Bronchial epithelial cell (primary cell): ENCODE data around the gene A1CF. TPM values are rescaled to one million over a fixed set of nuclear protein-coding genes. Genes with fewer than 3 reads are reported as not detected.
"Not testable (repeated sequence)": the region's sequence is repeated elsewhere in the genome, so short reads cannot be mapped to it uniquely, and the experiment has no call there.

Source experiments
- DNase-seq: peaks from one replicate; pipeline ENCODE4 v3.0.0-alpha.2; 2010; ENCODE audit warnings: low read depth
- FAIRE-seq: peaks from 2 replicates; lab custom pipeline; 2011; peaks lifted over from hg19 to GRCh38; lab: Jason Lieb, UNC
- H3K27me3 ChIP-seq: 2 replicates; pipeline ENCODE4 v1.5.1; 2011; ENCODE audit warnings: low read length; ENCODE audit not compliant: control insufficient read depth, insufficient read depth
- H3K36me3 ChIP-seq: 2 replicates; pipeline ENCODE4 v1.5.1; 2011; ENCODE audit warnings: low read length; ENCODE audit not compliant: control insufficient read depth, insufficient read depth
- H3K4me3 ChIP-seq: 2 replicates; pipeline ENCODE4 v1.5.1; 2011; ENCODE audit warnings: mild to moderate bottlenecking, low read depth, low read length, control low read depth
- total RNA-seq: library from RNA; depleted of rRNA; stranded (reverse); fragments of >200 nt; gene quantifications from 2 replicates; pipeline ENCODE4 v1.2.1, GENCODE V29; 2014
- TF ChIP-seq, protein P1 (sequence below): IDR thresholded peaks from 2 replicates; pipeline ENCODE4 v1.5.1; 2011; ENCODE audit warnings: mild to moderate bottlenecking, moderate library complexity, low read length, control low read depth, inconsistent platforms; ENCODE audit not compliant: insufficient read depth, severe bottlenecking

A1CF gene
- total RNA-seq, 1 donor from 2014 or later, result not detected

DNA sequence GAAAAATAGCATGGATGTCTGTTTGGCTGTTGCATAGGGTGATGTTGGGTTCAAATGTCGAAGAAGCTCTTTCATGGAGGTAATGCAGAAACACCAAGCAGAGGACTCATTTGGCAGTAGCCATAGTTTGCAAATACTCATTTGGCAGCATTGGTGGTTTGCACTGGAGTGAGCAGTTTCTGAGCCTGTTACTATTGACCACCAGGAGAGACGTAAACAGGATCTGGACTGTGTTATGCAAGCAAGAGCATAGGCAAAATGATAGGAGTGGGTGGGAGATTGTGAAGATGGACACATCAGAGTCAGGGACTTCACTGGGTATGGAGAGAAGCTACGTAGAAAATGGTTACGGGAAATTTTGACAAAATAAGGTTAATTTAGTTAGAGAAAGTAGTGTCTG is 22.9 kb upstream of the A1CF start:
- no peaks in the 10 kb centered on the region for H3K27me3 ChIP-seq
- H3K36me3 ChIP-seq, result no peaks in the 10 kb centered on the region
- no peak overlapping the region for H3K4me3 ChIP-seq
- DNase-seq (no peak), FAIRE-seq (no peak)
- TF ChIP-seq, protein P1, sequence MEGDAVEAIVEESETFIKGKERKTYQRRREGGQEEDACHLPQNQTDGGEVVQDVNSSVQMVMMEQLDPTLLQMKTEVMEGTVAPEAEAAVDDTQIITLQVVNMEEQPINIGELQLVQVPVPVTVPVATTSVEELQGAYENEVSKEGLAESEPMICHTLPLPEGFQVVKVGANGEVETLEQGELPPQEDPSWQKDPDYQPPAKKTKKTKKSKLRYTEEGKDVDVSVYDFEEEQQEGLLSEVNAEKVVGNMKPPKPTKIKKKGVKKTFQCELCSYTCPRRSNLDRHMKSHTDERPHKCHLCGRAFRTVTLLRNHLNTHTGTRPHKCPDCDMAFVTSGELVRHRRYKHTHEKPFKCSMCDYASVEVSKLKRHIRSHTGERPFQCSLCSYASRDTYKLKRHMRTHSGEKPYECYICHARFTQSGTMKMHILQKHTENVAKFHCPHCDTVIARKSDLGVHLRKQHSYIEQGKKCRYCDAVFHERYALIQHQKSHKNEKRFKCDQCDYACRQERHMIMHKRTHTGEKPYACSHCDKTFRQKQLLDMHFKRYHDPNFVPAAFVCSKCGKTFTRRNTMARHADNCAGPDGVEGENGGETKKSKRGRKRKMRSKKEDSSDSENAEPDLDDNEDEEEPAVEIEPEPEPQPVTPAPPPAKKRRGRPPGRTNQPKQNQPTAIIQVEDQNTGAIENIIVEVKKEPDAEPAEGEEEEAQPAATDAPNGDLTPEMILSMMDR, result no peak

DNA sequence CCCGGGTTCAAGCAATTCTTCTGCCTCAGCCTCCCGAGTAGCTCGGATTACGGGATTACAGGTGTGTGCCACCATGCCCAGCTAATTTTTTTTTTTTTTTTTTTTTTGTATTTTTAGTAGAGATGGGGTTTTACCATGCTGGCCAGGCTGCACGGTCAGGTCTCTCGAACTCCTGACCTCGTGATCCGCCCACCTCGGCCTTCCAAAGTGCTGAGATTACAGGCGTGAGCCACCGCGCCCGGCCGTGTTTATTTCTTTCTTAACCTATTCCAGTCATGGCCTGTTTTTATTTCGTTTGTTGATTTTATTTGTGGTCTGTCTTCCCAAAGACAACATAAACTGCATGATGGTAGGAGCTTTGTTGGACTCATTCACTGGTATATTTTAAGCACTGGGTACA is 20.4 kb upstream of the A1CF start:
- H3K4me3 ChIP-seq, H3K36me3 ChIP-seq, H3K27me3 ChIP-seq, FAIRE-seq, DNase-seq: not testable (repeated sequence)

DNA sequence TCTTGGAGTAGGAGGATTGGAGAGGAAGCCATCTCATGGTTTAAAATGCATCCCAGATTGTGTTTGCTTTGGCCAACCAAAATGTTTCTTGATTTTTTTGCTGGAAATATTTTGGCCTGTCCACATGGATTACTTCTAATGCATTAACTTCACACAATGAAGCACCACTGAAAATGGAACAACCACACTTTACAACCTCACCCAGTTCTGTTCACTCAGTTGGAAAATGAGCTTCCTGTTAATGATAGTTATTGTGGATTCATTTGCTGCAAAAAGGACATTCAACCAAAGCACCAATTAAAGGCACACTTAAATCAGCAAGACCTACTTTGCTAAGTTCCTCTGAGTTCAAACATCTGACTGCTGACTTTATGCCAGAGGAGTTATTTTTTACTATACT is 11.3 kb upstream of the A1CF start:
- Histone ChIP-seq H3K27me3 (no peaks in the 10 kb centered on the region), H3K36me3 (no peaks in the 10 kb centered on the region), H3K4me3 (no peak overlapping the region)
- FAIRE-seq, result no peak
- DNase-seq, result no peak
- TF ChIP-seq, protein P1, result no peak

DNA sequence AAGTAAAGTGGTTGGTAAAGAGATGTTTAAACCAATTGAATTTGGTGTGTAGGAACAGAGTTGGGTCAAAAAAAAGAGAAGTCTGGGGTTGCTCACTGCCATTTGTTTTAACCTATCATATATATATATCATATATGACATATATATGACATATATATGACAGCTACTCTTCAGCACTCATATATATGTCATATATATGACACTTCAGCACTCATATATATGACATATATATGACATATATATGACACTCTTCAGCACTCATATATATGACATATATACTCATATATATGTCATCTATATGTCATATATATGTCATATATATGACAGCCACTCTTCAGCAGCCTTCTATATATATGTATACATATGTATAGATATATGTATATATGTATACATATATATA is 8.9 kb upstream of the A1CF start:
- TF ChIP-seq, protein P1, result no peak
- FAIRE-seq (no peak), DNase-seq (no peak)
- Histone ChIP-seq H3K4me3 (no peak overlapping the region), H3K36me3 (no peaks in the 10 kb centered on the region), H3K27me3 (no peaks in the 10 kb centered on the region)

DNA sequence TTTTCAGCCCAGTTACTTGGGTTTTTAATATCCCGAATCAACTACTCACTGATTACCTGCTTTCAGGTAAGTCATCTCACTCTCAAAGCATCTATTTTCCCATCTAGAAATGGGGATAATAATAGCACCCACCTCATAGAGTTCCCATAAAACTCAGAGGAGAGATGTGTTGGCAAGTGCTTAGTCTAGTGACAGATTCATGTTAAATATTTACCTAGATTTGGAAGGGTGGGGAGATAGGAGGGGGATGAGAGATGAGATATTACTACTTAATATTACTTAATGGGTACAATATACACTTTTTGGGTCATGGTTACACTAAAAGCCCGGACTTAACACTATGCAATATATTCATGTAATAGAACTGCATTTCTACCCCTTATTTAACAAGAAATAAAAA is 7.0 kb upstream of the A1CF start:
- FAIRE-seq (no peak), DNase-seq (no peak)
- H3K4me3 ChIP-seq, result no peak overlapping the region
- no peaks in the 10 kb centered on the region for H3K27me3 ChIP-seq
- TF ChIP-seq, protein P1, result no peak
- H3K36me3 ChIP-seq, result no peaks in the 10 kb centered on the region

DNA sequence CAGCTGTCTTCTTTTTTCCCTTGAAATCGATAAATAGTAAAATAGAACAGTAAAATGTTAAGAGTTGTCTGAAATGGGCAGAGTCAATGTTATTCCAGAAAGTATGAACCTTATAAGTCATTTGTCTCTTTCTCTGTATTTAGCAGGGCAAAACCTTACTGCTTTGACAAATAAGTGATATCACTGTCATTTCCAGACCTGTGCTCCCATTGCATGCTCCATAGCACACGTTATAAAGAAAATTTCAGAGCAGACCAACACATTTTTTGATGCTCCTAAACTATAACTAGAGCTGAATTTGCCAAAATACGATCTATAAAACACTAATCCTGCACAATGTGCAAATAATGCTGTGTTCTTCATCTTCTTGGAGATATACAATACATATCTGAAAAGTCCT is 1.1 kb downstream of the A1CF start:
- FAIRE-seq (no peak), DNase-seq (no peak)
- no peak overlapping the region for H3K4me3 ChIP-seq
- no peaks in the 10 kb centered on the region for H3K27me3 ChIP-seq
- no peaks in the 10 kb centered on the region for H3K36me3 ChIP-seq
- TF ChIP-seq, protein P1, result no peak
